Astrocyte of the spinal cord (primary cell): ENCODE measurements around the gene FGF22.

Experiments
- DNase-seq: peaks from one replicate; pipeline ENCODE4 v3.0.0; 2011; ENCODE audit warnings: low read depth, low spot score
- H3K4me3 ChIP-seq: 2 replicates; pipeline ENCODE4 v1.5.1; 2011; ENCODE audit warnings: low read depth, mild to moderate bottlenecking, low read length, moderate library complexity
- in situ Hi-C: cut with HindIII; loops from 2 replicates; pipeline ENCODE4 v1.10.0; 2017; ENCODE audit warnings: low sequenced_read_pairs
- TF ChIP-seq, protein P1 (sequence below): IDR thresholded peaks from 2 replicates; pipeline ENCODE4 v1.5.1; 2012; ENCODE audit warnings: low read depth, mild to moderate bottlenecking, low read length, inconsistent platforms

The FGF22 gene

GRCh38 chr19:685454-685931 is 45.8 kb downstream of the FGF22 start:
- in situ Hi-C loops = no loop called here
- no peak overlapping the region for H3K4me3 ChIP-seq
- DNase-seq = no peak
- TF ChIP-seq, protein P1, sequence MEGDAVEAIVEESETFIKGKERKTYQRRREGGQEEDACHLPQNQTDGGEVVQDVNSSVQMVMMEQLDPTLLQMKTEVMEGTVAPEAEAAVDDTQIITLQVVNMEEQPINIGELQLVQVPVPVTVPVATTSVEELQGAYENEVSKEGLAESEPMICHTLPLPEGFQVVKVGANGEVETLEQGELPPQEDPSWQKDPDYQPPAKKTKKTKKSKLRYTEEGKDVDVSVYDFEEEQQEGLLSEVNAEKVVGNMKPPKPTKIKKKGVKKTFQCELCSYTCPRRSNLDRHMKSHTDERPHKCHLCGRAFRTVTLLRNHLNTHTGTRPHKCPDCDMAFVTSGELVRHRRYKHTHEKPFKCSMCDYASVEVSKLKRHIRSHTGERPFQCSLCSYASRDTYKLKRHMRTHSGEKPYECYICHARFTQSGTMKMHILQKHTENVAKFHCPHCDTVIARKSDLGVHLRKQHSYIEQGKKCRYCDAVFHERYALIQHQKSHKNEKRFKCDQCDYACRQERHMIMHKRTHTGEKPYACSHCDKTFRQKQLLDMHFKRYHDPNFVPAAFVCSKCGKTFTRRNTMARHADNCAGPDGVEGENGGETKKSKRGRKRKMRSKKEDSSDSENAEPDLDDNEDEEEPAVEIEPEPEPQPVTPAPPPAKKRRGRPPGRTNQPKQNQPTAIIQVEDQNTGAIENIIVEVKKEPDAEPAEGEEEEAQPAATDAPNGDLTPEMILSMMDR = no peak

DNA sequence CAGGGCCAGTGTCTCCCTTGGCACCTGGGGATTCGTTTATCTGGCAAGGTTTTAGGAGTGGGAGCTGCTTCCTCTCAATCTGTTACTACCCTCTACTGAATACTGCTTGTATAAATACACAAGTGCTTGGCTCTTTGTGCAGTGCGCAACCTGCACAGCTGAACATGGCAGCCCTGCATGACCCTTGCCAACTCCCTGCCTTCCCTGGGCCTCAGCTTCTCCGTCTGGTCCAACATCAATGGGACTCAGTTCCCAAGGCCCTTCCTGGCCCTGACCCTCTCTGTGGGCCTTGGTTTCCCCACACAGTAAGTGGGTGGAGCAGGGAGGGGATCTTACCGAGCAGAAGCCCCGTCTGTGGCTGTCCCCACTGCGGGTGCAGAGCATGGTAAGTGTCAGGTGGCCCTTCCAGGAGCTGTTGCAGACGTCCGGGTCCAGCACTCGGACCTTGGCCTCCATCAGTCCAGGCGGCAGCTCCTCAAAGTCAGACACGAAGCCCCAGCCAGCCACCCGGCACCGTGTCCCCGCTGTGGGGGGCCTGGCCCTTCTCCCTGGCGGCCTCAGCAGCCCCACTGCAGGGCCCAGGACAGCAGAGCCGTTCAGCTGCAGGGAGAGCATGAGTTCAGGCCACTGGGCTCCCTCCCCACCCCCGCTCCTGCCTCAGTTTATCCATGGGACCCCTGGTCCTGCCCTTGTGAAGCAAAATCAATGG is 47.1 kb downstream of the FGF22 start:
- DNase-seq = no peak
- no peak overlapping the region for H3K4me3 ChIP-seq

DNA sequence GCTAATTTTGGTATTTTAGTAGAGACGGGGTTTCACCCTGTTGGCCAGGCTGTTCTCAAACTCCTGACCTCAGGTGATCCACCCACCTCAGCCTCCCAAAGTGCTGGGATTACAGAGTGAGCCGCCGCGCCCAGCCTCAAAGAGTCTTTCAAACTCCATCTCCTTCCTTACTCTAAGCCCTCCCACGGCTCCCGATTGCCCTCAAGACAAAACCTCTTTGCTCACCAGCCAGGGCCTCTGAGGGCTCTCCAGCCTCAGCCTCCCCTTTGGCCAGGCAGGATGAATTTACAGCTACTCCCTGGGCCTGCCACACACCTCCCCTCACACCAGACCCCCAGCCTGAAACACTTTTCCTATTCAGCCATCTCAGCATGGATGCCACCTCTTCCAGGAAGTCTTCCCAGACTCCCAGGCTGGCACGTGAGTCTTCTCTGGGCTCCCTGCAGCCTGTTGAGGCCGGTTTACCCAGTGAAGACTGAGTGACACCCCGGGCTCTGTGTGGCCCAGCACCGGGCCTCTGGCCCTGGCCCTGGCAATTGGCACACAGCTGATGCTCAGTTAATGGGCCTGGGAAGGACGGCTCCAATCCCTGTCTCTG is 48.0 kb downstream of the FGF22 start:
- in situ Hi-C loops = no loop called here
- no peak overlapping the region for H3K4me3 ChIP-seq
- TF ChIP-seq, protein P1 = no peak
- no peak for DNase-seq

More for the DNA sequence above, 47.1 kb downstream of the FGF22 start:
- in situ Hi-C loops = no loop called here
- TF ChIP-seq, protein P1 = no peak

GRCh38 chr19:688214-688613 is 48.5 kb downstream of the FGF22 start:
- DNase-seq = no peak
- H3K4me3 ChIP-seq = no peak overlapping the region
- in situ Hi-C loops = no loop called here
- TF ChIP-seq, protein P1 = no peak

- in situ Hi-C loops = no loop called here
- no peak overlapping the region for H3K4me3 ChIP-seq
- no peak for DNase-seq
- TF ChIP-seq, protein P1 = no peak
These were observed 49.3 kb downstream of the FGF22 start for GRCh38 chr19:688992-689391.

GRCh38 chr19:690203-690602 is 50.5 kb downstream of the FGF22 start:
- no peak overlapping the region for H3K4me3 ChIP-seq
- in situ Hi-C loops = no loop called here
- no peak for DNase-seq
- TF ChIP-seq, protein P1 = no peak
